Panc1 (cell line): Measurements from ENCODE around the gene ITPKB. TPM values are rescaled to one million over a fixed set of nuclear protein-coding genes. Genes with fewer than 3 reads are reported as not detected.

Source experiments
- ATAC-seq: fragments of 200-7000 bp; cut with Tn5 transposase; 2 replicates; pipeline ENCODE4 v1.9.1; 2020; ENCODE audit warnings: mild to moderate bottlenecking, moderate library complexity
- BruUV-seq: library from RNA; stranded (reverse); fragments of 400-500 nt; replicated peaks from 2 replicates; lab custom pipeline; 2021; lab: Mats Ljungman, UMichigan
- CTCF ChIA-PET: fragments of 300-600 bp; sonication (Branson Sonifier 250); formaldehyde crosslinking; loops from one replicate; lab custom pipeline; 2022; ENCODE audit warnings: antibody characterized with exemption; lab: Charles Lee
- POLR2A ChIA-PET: fragments of 300-600 bp; sonication (Branson Sonifier 250); formaldehyde crosslinking; loops from one replicate; lab custom pipeline; 2022; ENCODE audit warnings: antibody characterized with exemption; lab: Charles Lee
- DNase-seq: peaks from one replicate; pipeline ENCODE4 v3.0.0-alpha.2; 2010; ENCODE audit warnings: low read depth, low spot score
- H3K27ac ChIP-seq: 2 replicates; pipeline ENCODE4 v1.5.1; 2011; ENCODE audit warnings: mild to moderate bottlenecking, low read length, inconsistent platforms
- H3K27me3 ChIP-seq: fragments of 200-500 bp; sonication (Bioruptor generic); 2 replicates; pipeline ENCODE4 v1.6.0; 2014; ENCODE audit warnings: low read length, inconsistent platforms; ENCODE audit not compliant: control insufficient read depth, insufficient read depth
- H3K36me3 ChIP-seq: fragments of 200-500 bp; sonication (Bioruptor generic); 2 replicates; pipeline ENCODE4 v1.5.1; 2014; ENCODE audit warnings: inconsistent platforms, mild to moderate bottlenecking, low read length, moderate library complexity; ENCODE audit not compliant: control insufficient read depth, insufficient read depth
- H3K4me1 ChIP-seq: 2 replicates; pipeline ENCODE4 v1.5.1; 2011; ENCODE audit warnings: inconsistent platforms, mild to moderate bottlenecking, low read length, moderate library complexity; ENCODE audit not compliant: control insufficient read depth, insufficient read depth
- H3K4me3 ChIP-seq, 2 experiments: 2 replicates each; pipeline ENCODE4 v1.5.1; 2011 to 2012; ENCODE audit warnings: low read depth in 2 of 2, low read length in 2 of 2, mild to moderate bottlenecking in 2 of 2, inconsistent platforms in 1 of 2, moderate library complexity in 1 of 2
- H3K9me3 ChIP-seq: fragments of 200-500 bp; sonication (Bioruptor generic); 2 replicates; pipeline ENCODE4 v1.5.1; 2014; ENCODE audit warnings: low read depth, mild to moderate bottlenecking, inconsistent platforms, low read length, moderate library complexity; ENCODE audit not compliant: control insufficient read depth, insufficient read depth
- POLR2AphosphoS5 ChIP-seq: IDR thresholded peaks from 2 replicates; pipeline ENCODE4 v1.6.1; 2012; ENCODE audit warnings: mild to moderate bottlenecking, low read depth, low read length, moderate library complexity
- REST ChIP-seq, 2 experiments: IDR thresholded peaks; 2 replicates each; pipeline ENCODE4 v1.6.1; 2011 to 2012; ENCODE audit warnings: low read depth in 2 of 2, control low read depth in 1 of 2, low read length in 1 of 2, mild to moderate bottlenecking in 1 of 2, moderate library complexity in 1 of 2; ENCODE audit not compliant: insufficient read depth in 1 of 2
- SIN3A ChIP-seq: IDR thresholded peaks from 2 replicates; pipeline ENCODE4 v1.6.1; 2012; ENCODE audit warnings: low read depth, mild to moderate bottlenecking, low read length, moderate library complexity, borderline replicate concordance; ENCODE audit not compliant: insufficient read depth
- TCF7L2 ChIP-seq: IDR thresholded peaks from 2 replicates; pipeline ENCODE4 v1.6.1; 2011; ENCODE audit warnings: mild to moderate bottlenecking, low read depth, low read length, inconsistent platforms
- in situ Hi-C: cut with HindIII; loops from 2 replicates; pipeline ENCODE4 v1.10.0; 2016; ENCODE audit warnings: low sequenced_read_pairs, low pct_unique_long_range_greater_than_20kb
- intact Hi-C: fragments of 100-400 bp; cut with micrococcal nuclease; formaldehyde crosslinking; loops from one replicate; pipeline ENCODE4 v1.10.0; 2022; ENCODE audit not compliant: unreplicated experiment
- total RNA-seq: library from RNA; stranded (reverse); gene quantifications from one replicate; pipeline ENCODE4 v1.2.1, GENCODE V29; 2021; ENCODE audit not compliant: unreplicated experiment
- TF ChIP-seq, protein P1 (sequence below): fragments of 450-650 bp; IDR thresholded peaks from 2 replicates; pipeline ENCODE4 v1.5.1; 2017; ENCODE audit warnings: mild to moderate bottlenecking

The ITPKB gene
- total RNA-seq, 1 experiment from 2014 or later, result 10.9 TPM

DNA sequence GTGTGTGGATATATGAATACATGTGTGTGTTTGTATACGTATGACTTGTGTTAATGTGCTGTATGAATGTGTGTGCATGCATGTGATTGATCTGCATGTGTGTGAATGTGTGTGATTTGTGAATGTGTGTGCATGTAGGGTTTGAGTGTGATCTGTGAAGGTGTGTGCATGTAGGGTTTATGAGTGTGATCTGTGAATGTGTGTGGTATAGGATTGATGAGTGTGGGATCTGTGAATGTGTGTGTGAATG is 102.3 kb downstream of the ITPKB start:
- Histone ChIP-seq H3K4me3 (no peak overlapping the region), H3K9me3 (no peaks in the 10 kb centered on the region), H3K27me3 (no peaks in the 10 kb centered on the region), H3K36me3 (no peaks in the 10 kb centered on the region), H3K4me1 (no peaks in the 10 kb centered on the region; the same call in 1 of the 2 replicates), H3K27ac (no peak overlapping the region)
- in situ Hi-C loops (no loop called here), intact Hi-C loops (no loop called here)
- ChIA-PET POLR2A (no interaction called here), CTCF (no interaction called here)
- DNase-seq (no peak), ATAC-seq (no peak)
- no TSS peak for BruUV-seq
- TF ChIP-seq TCF7L2 (no peak), SIN3A (no peak), REST (IDR thresholded peaks at IDR 0.05; ENCODE audit: insufficient read depth in 1 of 2, low read depth in 2 of 2, low read length in 1 of 2) (no peak), POLR2AphosphoS5 (no peak)
- TF ChIP-seq, protein P1, sequence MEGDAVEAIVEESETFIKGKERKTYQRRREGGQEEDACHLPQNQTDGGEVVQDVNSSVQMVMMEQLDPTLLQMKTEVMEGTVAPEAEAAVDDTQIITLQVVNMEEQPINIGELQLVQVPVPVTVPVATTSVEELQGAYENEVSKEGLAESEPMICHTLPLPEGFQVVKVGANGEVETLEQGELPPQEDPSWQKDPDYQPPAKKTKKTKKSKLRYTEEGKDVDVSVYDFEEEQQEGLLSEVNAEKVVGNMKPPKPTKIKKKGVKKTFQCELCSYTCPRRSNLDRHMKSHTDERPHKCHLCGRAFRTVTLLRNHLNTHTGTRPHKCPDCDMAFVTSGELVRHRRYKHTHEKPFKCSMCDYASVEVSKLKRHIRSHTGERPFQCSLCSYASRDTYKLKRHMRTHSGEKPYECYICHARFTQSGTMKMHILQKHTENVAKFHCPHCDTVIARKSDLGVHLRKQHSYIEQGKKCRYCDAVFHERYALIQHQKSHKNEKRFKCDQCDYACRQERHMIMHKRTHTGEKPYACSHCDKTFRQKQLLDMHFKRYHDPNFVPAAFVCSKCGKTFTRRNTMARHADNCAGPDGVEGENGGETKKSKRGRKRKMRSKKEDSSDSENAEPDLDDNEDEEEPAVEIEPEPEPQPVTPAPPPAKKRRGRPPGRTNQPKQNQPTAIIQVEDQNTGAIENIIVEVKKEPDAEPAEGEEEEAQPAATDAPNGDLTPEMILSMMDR, result no peak

DNA sequence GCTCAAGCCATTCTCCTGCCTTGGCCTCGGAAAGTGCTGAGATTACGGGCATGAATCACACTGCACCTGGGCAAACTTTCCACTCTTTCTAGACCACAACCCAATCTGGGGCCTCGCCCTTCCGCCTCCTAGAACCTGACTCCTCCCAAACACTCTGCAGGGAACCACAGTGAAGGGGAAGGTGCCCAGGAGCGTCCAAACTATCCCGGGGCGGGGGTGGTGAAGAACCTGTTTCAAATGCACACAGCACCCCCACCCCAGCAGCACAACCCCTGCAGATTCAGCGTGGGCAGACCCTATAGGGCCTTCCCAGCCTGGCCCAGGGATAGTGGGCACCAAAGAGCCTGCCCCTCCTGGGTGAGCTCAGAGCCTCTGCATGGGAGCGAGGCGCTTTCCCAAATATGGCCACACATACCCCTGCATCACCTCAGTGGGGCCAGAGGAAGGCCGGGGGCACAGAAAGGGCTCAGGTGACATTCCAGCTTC is 103.6 kb downstream of the ITPKB start:
- intact Hi-C loops, result loop anchor here (2.0 kb wide), 1 partner anchor 193 kb away; no protein-coding TSS in a partner anchor
- BruUV-seq, result no TSS peak
- H3K27me3 ChIP-seq, result no peaks in the 10 kb centered on the region
- H3K4me3 ChIP-seq, result no peak overlapping the region
- ChIA-PET CTCF (interaction anchor here (0.8 to 1.0 kb wide), 3 partner anchors 9 to 193 kb away, joined by 3 to 4 read pairs (median 4); no protein-coding TSS in a partner anchor), POLR2A (no interaction called here)
- TF ChIP-seq SIN3A (no peak), POLR2AphosphoS5 (no peak), TCF7L2 (no peak), REST (IDR thresholded peaks at IDR 0.05; ENCODE audit: insufficient read depth in 1 of 2, low read depth in 2 of 2, low read length in 1 of 2) (no peak)
- TF ChIP-seq, protein P1, result no peak
- H3K27ac ChIP-seq, result no peak overlapping the region
- ATAC-seq (no peak), DNase-seq (no peak)
- no peaks in the 10 kb centered on the region; the same call in 1 of the 2 replicates for H3K4me1 ChIP-seq
- in situ Hi-C loops, result no loop called here
- H3K9me3 ChIP-seq, result no peaks in the 10 kb centered on the region
- no peaks in the 10 kb centered on the region for H3K36me3 ChIP-seq
